ENCODE data around the gene ARFGAP3.
"Not testable (repeated sequence)": the region's sequence is repeated elsewhere in the genome, so short reads cannot be mapped to it uniquely, and the experiment has no call there.

ARFGAP3 gene

GRCh38 chr22:42768385-42769035 lies 88.6 kb downstream of the ARFGAP3 start:
- DNase-seq (ENCODE audit: low read depth in 2 of 2), result no peak

GRCh38 chr22:42766860-42767259 lies 90.2 kb downstream of the ARFGAP3 start:
- no peak for DNase-seq (ENCODE audit: low read depth in 2 of 2)

- no peak for DNase-seq (ENCODE audit: low read depth in 2 of 2)
These were observed 92.1 kb downstream of the ARFGAP3 start for GRCh38 chr22:42764895-42765363.

GRCh38 chr22:42763965-42764480 lies 93.0 kb downstream of the ARFGAP3 start:
- no peak for DNase-seq (ENCODE audit: low read depth in 2 of 2)

GRCh38 chr22:42760806-42761565 lies 96.1 kb downstream of the ARFGAP3 start:
- no peak for DNase-seq (ENCODE audit: low read depth in 2 of 2)

GRCh38 chr22:42758931-42759629 lies 98.0 kb downstream of the ARFGAP3 start:
- DNase-seq (ENCODE audit: low read depth in 2 of 2), result no peak

- DNase-seq (ENCODE audit: low read depth in 2 of 2), result not testable (repeated sequence)
These were observed 101.5 kb downstream of the ARFGAP3 start for GRCh38 chr22:42755553-42755952.

- DNase-seq (ENCODE audit: low read depth in 2 of 2), result not testable (repeated sequence)
These were observed 102.0 kb downstream of the ARFGAP3 start for GRCh38 chr22:42755121-42755520.

GRCh38 chr22:42754658-42755057 lies 102.4 kb downstream of the ARFGAP3 start:
- no peak for DNase-seq (ENCODE audit: low read depth in 2 of 2)

- DNase-seq (ENCODE audit: low read depth in 2 of 2), result no peak
These were observed 104.2 kb downstream of the ARFGAP3 start for GRCh38 chr22:42752912-42753311.

- no peak for DNase-seq (ENCODE audit: low read depth in 2 of 2)
These were observed 104.8 kb downstream of the ARFGAP3 start for GRCh38 chr22:42752230-42752746.

GRCh38 chr22:42750421-42750820 lies 106.7 kb downstream of the ARFGAP3 start:
- not testable (repeated sequence) for DNase-seq (ENCODE audit: low read depth in 2 of 2)

GRCh38 chr22:42747701-42748513 lies 109.2 kb downstream of the ARFGAP3 start:
- no peak for DNase-seq (ENCODE audit: low read depth in 2 of 2)

Measured in stimulated activated CD8-positive, alpha-beta memory T cell treated with anti-CD3 and anti-CD28 coated beads, Interleukin-2, amount 100 ng/mL, for 1 hour (primary cell).